ENCODE measurements around the gene NFIC.

The NFIC gene

DNA sequence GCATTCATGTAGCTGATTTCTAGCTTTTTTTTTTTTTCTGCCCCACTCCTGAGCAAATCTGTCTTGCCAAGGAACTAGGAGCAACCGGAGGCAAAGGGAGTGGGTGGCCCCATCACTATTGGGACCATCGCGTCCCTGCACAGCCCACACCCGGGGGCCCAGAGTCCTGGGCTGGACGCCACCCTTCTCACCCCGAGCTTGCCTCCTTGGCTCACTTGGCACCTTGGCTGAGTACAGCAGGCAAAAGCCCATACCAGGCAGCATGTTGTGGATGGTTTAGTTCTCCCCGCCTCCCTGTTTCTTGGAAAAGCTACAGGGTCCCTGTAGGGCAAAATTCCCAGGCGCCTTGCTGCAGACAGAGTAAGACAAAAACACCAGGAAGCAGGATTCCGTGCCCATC lies 100.3 kb downstream of the NFIC start:
- TF ChIP-seq MYC (IDR thresholded peaks at IDR 0.05; ENCODE audit: low read depth, low read length): no peak
- TF ChIP-seq POLR2A (IDR thresholded peaks at IDR 0.05; ENCODE audit: extremely low read depth, insufficient read length): no peak
- no peak for DNase-seq (ENCODE audit: low read depth)
- no peak overlapping the region for H3K4me3 ChIP-seq (ENCODE audit: low read depth, low read length)

DNA sequence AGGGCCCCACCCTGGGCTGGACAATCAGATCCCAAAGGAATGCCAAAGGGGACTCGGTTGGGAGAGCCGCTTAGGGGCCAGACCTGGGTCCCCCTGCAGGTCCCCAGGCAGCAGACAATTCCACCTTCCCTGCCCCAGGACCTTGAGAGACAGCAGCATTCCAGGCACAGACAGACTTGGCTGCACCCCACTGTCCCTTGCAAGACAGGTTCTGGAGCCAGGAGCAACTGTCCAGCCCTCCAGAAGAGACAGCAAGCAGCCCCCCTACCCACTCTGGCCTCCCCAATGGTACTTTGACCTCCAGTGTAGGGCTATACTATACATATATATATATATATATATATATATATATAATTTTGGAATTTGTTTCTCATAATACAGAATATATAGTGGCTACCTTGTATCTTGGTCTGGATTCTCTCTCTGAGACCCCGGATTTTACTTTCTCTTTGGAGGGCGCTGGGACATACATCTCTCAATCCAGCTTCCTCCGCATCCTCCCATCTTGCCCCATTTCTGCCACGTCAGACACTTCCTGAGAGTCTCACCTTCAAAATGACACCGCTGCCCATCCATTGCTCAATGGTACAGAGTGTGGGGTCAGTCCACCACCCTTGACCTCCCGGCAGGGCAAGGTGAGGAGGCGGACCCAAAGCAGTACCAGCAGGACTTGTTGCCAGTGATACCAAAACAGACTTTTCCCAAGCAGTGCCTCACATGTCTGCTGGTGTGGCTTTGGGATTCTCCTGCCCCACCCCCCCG lies 101.2 kb downstream of the NFIC start:
- H3K4me3 ChIP-seq (ENCODE audit: low read depth, low read length): no peak overlapping the region
- TF ChIP-seq, protein P1, sequence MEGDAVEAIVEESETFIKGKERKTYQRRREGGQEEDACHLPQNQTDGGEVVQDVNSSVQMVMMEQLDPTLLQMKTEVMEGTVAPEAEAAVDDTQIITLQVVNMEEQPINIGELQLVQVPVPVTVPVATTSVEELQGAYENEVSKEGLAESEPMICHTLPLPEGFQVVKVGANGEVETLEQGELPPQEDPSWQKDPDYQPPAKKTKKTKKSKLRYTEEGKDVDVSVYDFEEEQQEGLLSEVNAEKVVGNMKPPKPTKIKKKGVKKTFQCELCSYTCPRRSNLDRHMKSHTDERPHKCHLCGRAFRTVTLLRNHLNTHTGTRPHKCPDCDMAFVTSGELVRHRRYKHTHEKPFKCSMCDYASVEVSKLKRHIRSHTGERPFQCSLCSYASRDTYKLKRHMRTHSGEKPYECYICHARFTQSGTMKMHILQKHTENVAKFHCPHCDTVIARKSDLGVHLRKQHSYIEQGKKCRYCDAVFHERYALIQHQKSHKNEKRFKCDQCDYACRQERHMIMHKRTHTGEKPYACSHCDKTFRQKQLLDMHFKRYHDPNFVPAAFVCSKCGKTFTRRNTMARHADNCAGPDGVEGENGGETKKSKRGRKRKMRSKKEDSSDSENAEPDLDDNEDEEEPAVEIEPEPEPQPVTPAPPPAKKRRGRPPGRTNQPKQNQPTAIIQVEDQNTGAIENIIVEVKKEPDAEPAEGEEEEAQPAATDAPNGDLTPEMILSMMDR (IDR thresholded peaks at IDR 0.05; ENCODE audit: low read depth, low read length): no peak
- no peak for TF ChIP-seq MYC (IDR thresholded peaks at IDR 0.05; ENCODE audit: low read depth, low read length)
- TF ChIP-seq, protein P2, sequence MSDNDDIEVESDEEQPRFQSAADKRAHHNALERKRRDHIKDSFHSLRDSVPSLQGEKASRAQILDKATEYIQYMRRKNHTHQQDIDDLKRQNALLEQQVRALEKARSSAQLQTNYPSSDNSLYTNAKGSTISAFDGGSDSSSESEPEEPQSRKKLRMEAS (IDR thresholded peaks at IDR 0.05; ENCODE audit: low read depth, low read length): no peak
- no peak for TF ChIP-seq POLR2A (IDR thresholded peaks at IDR 0.05; ENCODE audit: extremely low read depth, insufficient read length)
- DNase-seq (ENCODE audit: low read depth): no peak

DNA sequence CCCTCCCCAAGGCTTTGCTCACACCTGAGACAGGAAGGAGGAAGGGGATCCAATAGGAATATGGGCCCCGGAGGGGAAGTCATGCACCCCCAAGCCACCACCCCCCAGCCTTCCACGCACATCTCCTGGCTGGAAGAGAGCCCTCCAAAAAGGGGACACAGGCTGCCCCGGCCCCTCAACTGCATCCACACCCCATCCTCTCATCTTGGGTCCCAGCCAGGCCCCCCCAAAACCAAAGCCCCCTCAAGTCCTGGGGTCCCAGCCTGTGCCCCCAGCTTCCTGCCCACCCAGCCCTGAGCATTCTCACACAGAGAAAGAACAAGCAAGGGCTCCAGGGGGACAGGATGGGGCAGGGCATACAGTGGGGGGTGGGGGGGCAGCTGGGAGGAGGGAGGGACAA lies 101.8 kb downstream of the NFIC start:
- TF ChIP-seq, protein P1 (IDR thresholded peaks at IDR 0.05; ENCODE audit: low read depth, low read length): no peak
- TF ChIP-seq POLR2A (IDR thresholded peaks at IDR 0.05; ENCODE audit: extremely low read depth, insufficient read length): no peak
- TF ChIP-seq MYC (IDR thresholded peaks at IDR 0.05; ENCODE audit: low read depth, low read length): no peak
- TF ChIP-seq, protein P2 (IDR thresholded peaks at IDR 0.05; ENCODE audit: low read depth, low read length): no peak
- DNase-seq (ENCODE audit: low read depth): no peak
- no peak overlapping the region for H3K4me3 ChIP-seq (ENCODE audit: low read depth, low read length)

GRCh38 chr19:3469638-3470499 lies 103.5 kb downstream of the NFIC start:
- no peak overlapping the region for H3K4me3 ChIP-seq (ENCODE audit: low read depth, low read length)
- DNase-seq (ENCODE audit: low read depth): no peak
- TF ChIP-seq, protein P1 (IDR thresholded peaks at IDR 0.05; ENCODE audit: low read depth, low read length): no peak
- TF ChIP-seq, protein P2 (IDR thresholded peaks at IDR 0.05; ENCODE audit: low read depth, low read length): no peak
- TF ChIP-seq MYC (IDR thresholded peaks at IDR 0.05; ENCODE audit: low read depth, low read length) (no peak), POLR2A (IDR thresholded peaks at IDR 0.05; ENCODE audit: extremely low read depth, insufficient read length) (no peak)

DNA sequence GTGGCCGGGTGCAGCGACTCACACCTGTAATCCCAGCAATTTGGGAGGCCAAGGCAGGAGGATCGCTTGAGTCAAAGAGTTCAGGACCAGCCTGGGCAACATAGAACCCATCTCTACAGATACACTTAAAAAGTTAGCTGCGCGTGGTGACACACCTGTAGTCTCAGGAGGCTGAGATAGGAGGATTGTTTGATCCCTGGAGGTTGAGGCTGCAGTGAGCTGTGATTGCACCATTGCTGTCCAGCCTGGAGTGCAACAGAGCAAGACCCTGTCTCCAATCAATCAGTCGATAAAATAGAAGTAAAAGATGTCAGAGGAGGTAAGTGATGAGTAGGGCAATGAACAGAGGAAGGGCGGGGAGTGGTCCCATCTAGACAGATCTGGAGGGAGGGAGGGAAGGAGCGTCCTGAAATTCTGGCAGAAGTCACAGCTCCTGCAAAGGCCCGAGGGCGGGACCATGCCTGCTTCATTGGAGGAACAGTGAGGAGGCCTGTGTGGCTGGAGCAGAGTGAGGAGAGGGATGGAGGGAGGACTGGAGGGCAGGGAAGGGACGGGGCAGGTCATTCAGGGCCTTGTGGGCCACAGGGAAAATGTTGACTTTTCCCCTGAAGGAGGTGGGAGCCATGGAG lies 104.2 kb downstream of the NFIC start:
- no peak for DNase-seq (ENCODE audit: low read depth)
- no peak for TF ChIP-seq MYC (IDR thresholded peaks at IDR 0.05; ENCODE audit: low read depth, low read length)
- TF ChIP-seq, protein P2 (IDR thresholded peaks at IDR 0.05; ENCODE audit: low read depth, low read length): no peak
- TF ChIP-seq, protein P1 (IDR thresholded peaks at IDR 0.05; ENCODE audit: low read depth, low read length): no peak
- TF ChIP-seq POLR2A (IDR thresholded peaks at IDR 0.05; ENCODE audit: extremely low read depth, insufficient read length): no peak
- H3K4me3 ChIP-seq (ENCODE audit: low read depth, low read length): no peak overlapping the region
